ENCODE results near the gene PMEPA1. TPM values are rescaled to one million over a fixed set of nuclear protein-coding genes. Genes with fewer than 3 reads are reported as not detected.
A peak's percentile ranks its signal among the peaks of the same experiment; 100 is the strongest.

PMEPA1 gene
- total RNA-seq, result 1 to 10 TPM; 2.5 to 3.0 TPM

GRCh38 chr20:57709823-57710799 is at the start of gene PMEPA1:
TSS of gene PMEPA1 (minus strand) at chr20:57710015. CDS start at chr20:57709582, 433 bp downstream.
- H3K4me3 Mint-ChIP-seq, result peak within 1 kb of the TSS; percentile 78
- H3K9me3 Mint-ChIP-seq, result no peaks in the 10 kb centered on the region
- DNase-seq, result peak; percentile 93
- intact Hi-C loops (cut with micrococcal nuclease), result loop anchor here (1.0 to 2.0 kb wide), 3 partner anchors 8 to 91 kb away; no protein-coding TSS in a partner anchor
- H3K4me1 Mint-ChIP-seq (ENCODE audit: low read depth), result peaks cover 21% of the 10 kb centered on the region
- POLR2A ChIA-PET, result interaction anchor here (1.0 to 1.9 kb wide), 6 partner anchors 12 to 941 kb away, joined by 3 to 11 read pairs (median 4); partner anchors contain the start of genes STX16 and ZBP1
- peak within 1 kb of the TSS; percentile 69 for H3K27ac Mint-ChIP-seq
- H3K27me3 Mint-ChIP-seq, result peaks cover 6% of the 10 kb centered on the region
- no peaks in the 10 kb centered on the region for H3K36me3 Mint-ChIP-seq
- CTCF ChIA-PET, result interaction anchor here (1.5 to 2.7 kb wide), 3 partner anchors 9 to 90 kb away, joined by 4 to 15 read pairs (median 5); partner anchors contain the start of gene ZBP1

- H3K36me3 Mint-ChIP-seq, result no peaks in the 10 kb centered on the region
- peaks cover 2% of the 10 kb centered on the region for H3K9me3 Mint-ChIP-seq
- no peak overlapping the region for H3K27ac Mint-ChIP-seq
- H3K27me3 Mint-ChIP-seq, result peaks cover 17% of the 10 kb centered on the region
- intact Hi-C loops (cut with micrococcal nuclease), result no loop called here
- H3K4me1 Mint-ChIP-seq (ENCODE audit: low read depth), result no peaks in the 10 kb centered on the region
- H3K4me3 Mint-ChIP-seq, result no peak overlapping the region
- ChIA-PET POLR2A (no interaction called here), CTCF (no interaction called here)
- no peak for DNase-seq
Measured at GRCh38 chr20:57757767-57758166, 48.0 kb upstream of the PMEPA1 start.

- Mint-ChIP-seq H3K36me3 (no peaks in the 10 kb centered on the region), H3K9me3 (peaks cover 2% of the 10 kb centered on the region), H3K4me1 (ENCODE audit: low read depth) (no peaks in the 10 kb centered on the region), H3K27ac (no peak overlapping the region), H3K4me3 (no peak overlapping the region), H3K27me3 (peaks cover 9% of the 10 kb centered on the region)
- intact Hi-C loops (cut with micrococcal nuclease), result no loop called here
- ChIA-PET CTCF (no interaction called here), POLR2A (no interaction called here)
- DNase-seq, result no peak
Measured at GRCh38 chr20:57756921-57757320, 47.1 kb upstream of the PMEPA1 start.

- Mint-ChIP-seq H3K36me3 (no peaks in the 10 kb centered on the region), H3K4me1 (ENCODE audit: low read depth) (no peaks in the 10 kb centered on the region), H3K9me3 (peaks cover 2% of the 10 kb centered on the region), H3K4me3 (no peak overlapping the region), H3K27me3 (peaks cover 10% of the 10 kb centered on the region), H3K27ac (no peak overlapping the region)
- intact Hi-C loops (cut with micrococcal nuclease), result no loop called here
- CTCF ChIA-PET, result no interaction called here
- DNase-seq, result no peak
- POLR2A ChIA-PET, result no interaction called here
Measured at GRCh38 chr20:57756213-57756612, 46.4 kb upstream of the PMEPA1 start.

GRCh38 chr20:57755609-57756008 is 45.8 kb upstream of the PMEPA1 start:
- Mint-ChIP-seq H3K36me3 (no peaks in the 10 kb centered on the region), H3K27me3 (peaks cover 14% of the 10 kb centered on the region), H3K9me3 (peaks cover 2% of the 10 kb centered on the region), H3K4me1 (ENCODE audit: low read depth) (no peaks in the 10 kb centered on the region), H3K27ac (no peak overlapping the region), H3K4me3 (no peak overlapping the region)
- POLR2A ChIA-PET, result no interaction called here
- intact Hi-C loops (cut with micrococcal nuclease), result no loop called here
- no peak for DNase-seq
- CTCF ChIA-PET, result no interaction called here

GRCh38 chr20:57754190-57754589 is 44.4 kb upstream of the PMEPA1 start:
- intact Hi-C loops (cut with micrococcal nuclease), result no loop called here
- H3K27me3 Mint-ChIP-seq, result peaks cover 18% of the 10 kb centered on the region
- H3K9me3 Mint-ChIP-seq, result peaks cover 2% of the 10 kb centered on the region
- H3K27ac Mint-ChIP-seq, result no peak overlapping the region
- POLR2A ChIA-PET, result no interaction called here
- H3K4me1 Mint-ChIP-seq (ENCODE audit: low read depth), result peaks cover 3% of the 10 kb centered on the region
- H3K4me3 Mint-ChIP-seq, result no peak overlapping the region
- no peaks in the 10 kb centered on the region for H3K36me3 Mint-ChIP-seq
- no peak for DNase-seq
- CTCF ChIA-PET, result no interaction called here

- Mint-ChIP-seq H3K9me3 (peaks cover 2% of the 10 kb centered on the region), H3K36me3 (no peaks in the 10 kb centered on the region), H3K4me1 (ENCODE audit: low read depth) (peaks cover 9% of the 10 kb centered on the region), H3K27me3 (peaks cover 19% of the 10 kb centered on the region), H3K4me3 (no peak overlapping the region), H3K27ac (no peak overlapping the region)
- POLR2A ChIA-PET, result no interaction called here
- no peak for DNase-seq
- CTCF ChIA-PET, result no interaction called here
- intact Hi-C loops (cut with micrococcal nuclease), result no loop called here
Measured at GRCh38 chr20:57753332-57754164, 43.7 kb upstream of the PMEPA1 start.

GRCh38 chr20:57751411-57751810 is 41.6 kb upstream of the PMEPA1 start:
- peaks cover 27% of the 10 kb centered on the region for H3K27me3 Mint-ChIP-seq
- no peaks in the 10 kb centered on the region for H3K36me3 Mint-ChIP-seq
- no peaks in the 10 kb centered on the region for H3K9me3 Mint-ChIP-seq
- H3K4me1 Mint-ChIP-seq (ENCODE audit: low read depth), result peaks cover 12% of the 10 kb centered on the region
- ChIA-PET CTCF (interaction anchor here (1.1 kb wide), 1 partner anchor 98 kb away, joined by 4 read pairs; no protein-coding TSS in a partner anchor), POLR2A (no interaction called here)
- no peak overlapping the region for H3K4me3 Mint-ChIP-seq
- DNase-seq, result no peak
- intact Hi-C loops (cut with micrococcal nuclease), result no loop called here
- no peak overlapping the region for H3K27ac Mint-ChIP-seq

GRCh38 chr20:57749869-57750268 is 40.1 kb upstream of the PMEPA1 start:
- no peaks in the 10 kb centered on the region for H3K9me3 Mint-ChIP-seq
- ChIA-PET CTCF (interaction anchor here (0.7 kb wide), 1 partner anchor 153 kb away, joined by 3 read pairs; no protein-coding TSS in a partner anchor), POLR2A (no interaction called here)
- no peak overlapping the region for H3K4me3 Mint-ChIP-seq
- peaks cover 30% of the 10 kb centered on the region for H3K27me3 Mint-ChIP-seq
- H3K27ac Mint-ChIP-seq, result no peak overlapping the region
- intact Hi-C loops (cut with micrococcal nuclease), result loop anchor here (1.0 kb wide), 1 partner anchor 52 kb away; no protein-coding TSS in a partner anchor
- no peaks in the 10 kb centered on the region for H3K36me3 Mint-ChIP-seq
- no peak for DNase-seq
- peaks cover 12% of the 10 kb centered on the region for H3K4me1 Mint-ChIP-seq (ENCODE audit: low read depth)

GRCh38 chr20:57749131-57749690 is 39.4 kb upstream of the PMEPA1 start:
- peak overlapping the region; percentile 51 for H3K4me3 Mint-ChIP-seq
- H3K27ac Mint-ChIP-seq, result no peak overlapping the region
- H3K9me3 Mint-ChIP-seq, result no peaks in the 10 kb centered on the region
- ChIA-PET POLR2A (no interaction called here), CTCF (interaction anchor here (0.7 kb wide), 1 partner anchor 152 kb away, joined by 3 read pairs; no protein-coding TSS in a partner anchor)
- intact Hi-C loops (cut with micrococcal nuclease), result loop anchor here (1.0 kb wide), 1 partner anchor 51 kb away; no protein-coding TSS in a partner anchor
- DNase-seq, result no peak
- no peaks in the 10 kb centered on the region for H3K36me3 Mint-ChIP-seq
- peaks cover 12% of the 10 kb centered on the region for H3K4me1 Mint-ChIP-seq (ENCODE audit: low read depth)
- H3K27me3 Mint-ChIP-seq, result peaks cover 28% of the 10 kb centered on the region

- no peaks in the 10 kb centered on the region for H3K36me3 Mint-ChIP-seq
- intact Hi-C loops (cut with micrococcal nuclease), result loop anchor here (1.0 kb wide), 1 partner anchor 50 kb away; no protein-coding TSS in a partner anchor
- peaks cover 28% of the 10 kb centered on the region for H3K27me3 Mint-ChIP-seq
- H3K9me3 Mint-ChIP-seq, result no peaks in the 10 kb centered on the region
- peak; percentile 73 for DNase-seq
- peak overlapping the region; percentile 51 for H3K4me3 Mint-ChIP-seq
- ChIA-PET CTCF (no interaction called here), POLR2A (interaction anchor here (0.6 kb wide), 1 partner anchor 38 kb away, joined by 3 read pairs; the partner anchor contains the start of gene PMEPA1)
- H3K27ac Mint-ChIP-seq, result no peak overlapping the region
- H3K4me1 Mint-ChIP-seq (ENCODE audit: low read depth), result peaks cover 12% of the 10 kb centered on the region
Measured at GRCh38 chr20:57748601-57749130, 38.9 kb upstream of the PMEPA1 start.

Measured in activated CD4-positive, alpha-beta memory T cell treated with anti-CD3 and anti-CD28 coated beads for 36 hours (primary cell).